HG03342 (cell line): ENCODE measurements around the gene PJA1.

Experiments used
- ATAC-seq: cut with Tn5 transposase; IDR thresholded peaks from one replicate; pipeline ENCODE4 v1.9.1; 2021; ENCODE audit warnings: mild to moderate bottlenecking, moderate library complexity; ENCODE audit not compliant: unreplicated experiment

The PJA1 gene

GRCh38 chrX:69143530-69143929 is 21.7 kb downstream of the PJA1 start:
- ATAC-seq = no peak

GRCh38 chrX:69142788-69143469 is 22.3 kb downstream of the PJA1 start:
- no peak for ATAC-seq

- ATAC-seq = no peak
These were observed 24.4 kb downstream of the PJA1 start for GRCh38 chrX:69140837-69141236.

- ATAC-seq = no peak
These were observed 25.7 kb downstream of the PJA1 start for GRCh38 chrX:69139516-69139915.

- no peak for ATAC-seq
These were observed 26.7 kb downstream of the PJA1 start for GRCh38 chrX:69138512-69138911.

- ATAC-seq = no peak
These were observed 27.2 kb downstream of the PJA1 start for GRCh38 chrX:69138118-69138390.

GRCh38 chrX:69137371-69138117 is 27.7 kb downstream of the PJA1 start:
- no peak for ATAC-seq

- no peak for ATAC-seq
These were observed 28.5 kb downstream of the PJA1 start for GRCh38 chrX:69136546-69137331.

GRCh38 chrX:69133921-69134542 is 31.2 kb downstream of the PJA1 start:
- no peak for ATAC-seq

- no peak for ATAC-seq
These were observed 33.4 kb downstream of the PJA1 start for GRCh38 chrX:69131886-69132285.

- ATAC-seq = no peak
These were observed 34.8 kb downstream of the PJA1 start for GRCh38 chrX:69130439-69130838.

- ATAC-seq = no peak
These were observed 36.7 kb downstream of the PJA1 start for GRCh38 chrX:69128588-69128987.

GRCh38 chrX:69127466-69127865 is 37.8 kb downstream of the PJA1 start:
- ATAC-seq = no peak

- ATAC-seq = no peak
These were observed 38.6 kb downstream of the PJA1 start for GRCh38 chrX:69126642-69127041.

- ATAC-seq = no peak
These were observed 40.2 kb downstream of the PJA1 start for GRCh38 chrX:69125094-69125493.

GRCh38 chrX:69124108-69124507 is 41.1 kb downstream of the PJA1 start:
- ATAC-seq = no peak

- no peak for ATAC-seq
These were observed 41.8 kb downstream of the PJA1 start for GRCh38 chrX:69123481-69123880.

- ATAC-seq = no peak
These were observed 43.8 kb downstream of the PJA1 start for GRCh38 chrX:69121321-69122000.

GRCh38 chrX:69120476-69120875 is 44.8 kb downstream of the PJA1 start:
- ATAC-seq = no peak

GRCh38 chrX:69119122-69119521 is 46.1 kb downstream of the PJA1 start:
- no peak for ATAC-seq
